Endometrium (tissue), 2 donors: ENCODE data around the gene ROR1.
A peak's percentile ranks its signal among the peaks of the same experiment; 100 is the strongest.
"Not testable (repeated sequence)": the region's sequence is repeated elsewhere in the genome, so short reads cannot be mapped to it uniquely, and the experiment has no call there.

Experiments used
- FAIRE-seq: peaks from 2 replicates; lab custom pipeline; 2012; peaks lifted over from hg19 to GRCh38; lab: Jason Lieb, UNC
- donor health status: control.
- donor health status: control.

The ROR1 gene

GRCh38 chr1:63825111-63825510 is 51.3 kb downstream of the ROR1 start:
- no peak for FAIRE-seq

GRCh38 chr1:63826246-63826861 is 52.5 kb downstream of the ROR1 start:
- FAIRE-seq, result not testable (repeated sequence)

- no peak for FAIRE-seq
These were observed 53.8 kb downstream of the ROR1 start for GRCh38 chr1:63827411-63828321.

- no peak for FAIRE-seq
These were observed 54.7 kb downstream of the ROR1 start for GRCh38 chr1:63828322-63829044.

GRCh38 chr1:63829349-63830327 is 55.8 kb downstream of the ROR1 start:
- no peak for FAIRE-seq

GRCh38 chr1:63831409-63831808 is 57.6 kb downstream of the ROR1 start:
- FAIRE-seq, result no peak

- no peak for FAIRE-seq
These were observed 59.7 kb downstream of the ROR1 start for GRCh38 chr1:63833363-63834119.

GRCh38 chr1:63835128-63835527 is 61.3 kb downstream of the ROR1 start:
- no peak for FAIRE-seq

GRCh38 chr1:63836374-63836773 is 62.6 kb downstream of the ROR1 start:
- FAIRE-seq, result no peak

- no peak for FAIRE-seq
These were observed 63.0 kb downstream of the ROR1 start for GRCh38 chr1:63836830-63837229.

GRCh38 chr1:63843010-63843409 is 69.2 kb downstream of the ROR1 start:
- FAIRE-seq, result no peak

- no peak for FAIRE-seq
These were observed 70.1 kb downstream of the ROR1 start for GRCh38 chr1:63843884-63844283.

GRCh38 chr1:63845346-63845745 is 71.5 kb downstream of the ROR1 start:
- no peak for FAIRE-seq

- FAIRE-seq, result no peak
These were observed 73.6 kb downstream of the ROR1 start for GRCh38 chr1:63847308-63847910.

GRCh38 chr1:63848733-63849132 is 74.9 kb downstream of the ROR1 start:
- no peak for FAIRE-seq

- no peak for FAIRE-seq
These were observed 75.3 kb downstream of the ROR1 start for GRCh38 chr1:63849149-63849548.

- no peak for FAIRE-seq
These were observed 80.3 kb downstream of the ROR1 start for GRCh38 chr1:63854091-63854490.

GRCh38 chr1:63855942-63856341 is 82.1 kb downstream of the ROR1 start:
- FAIRE-seq, result no peak

GRCh38 chr1:63856924-63857323 is 83.1 kb downstream of the ROR1 start:
- peak; percentile 58 for FAIRE-seq

- no peak for FAIRE-seq
These were observed 83.7 kb downstream of the ROR1 start for GRCh38 chr1:63857478-63857877.

- no peak for FAIRE-seq
These were observed 84.3 kb downstream of the ROR1 start for GRCh38 chr1:63858153-63858552.
